Measurements from ENCODE around the gene PDK4.

- TF ChIP-seq POLR2AphosphoS5 (IDR thresholded peaks at IDR 0.05; ENCODE audit: borderline replicate concordance, low read depth, low read length) (no peak), EZH2 (IDR thresholded peaks at IDR 0.05) (no peak), FOXP2 (optimal IDR thresholded peaks at IDR 0.05; ENCODE audit: control extremely low read depth, extremely low read length, insufficient read depth) (no peak)
Observed at GRCh38 chr7:95630702-95631458, 34.6 kb upstream of the PDK4 start.
